OCI-M2 (cell line): ENCODE measurements around the gene PDZD7.
"Not testable (repeated sequence)": the region's sequence is repeated elsewhere in the genome, so short reads cannot be mapped to it uniquely, and the experiment has no call there.

ENCODE experiments used
- DNase-seq: peaks from one replicate; lab custom pipeline; 2025; ENCODE audit not compliant: unreplicated experiment; lab: John Stamatoyannopoulos, UW

PDZD7 gene

DNA sequence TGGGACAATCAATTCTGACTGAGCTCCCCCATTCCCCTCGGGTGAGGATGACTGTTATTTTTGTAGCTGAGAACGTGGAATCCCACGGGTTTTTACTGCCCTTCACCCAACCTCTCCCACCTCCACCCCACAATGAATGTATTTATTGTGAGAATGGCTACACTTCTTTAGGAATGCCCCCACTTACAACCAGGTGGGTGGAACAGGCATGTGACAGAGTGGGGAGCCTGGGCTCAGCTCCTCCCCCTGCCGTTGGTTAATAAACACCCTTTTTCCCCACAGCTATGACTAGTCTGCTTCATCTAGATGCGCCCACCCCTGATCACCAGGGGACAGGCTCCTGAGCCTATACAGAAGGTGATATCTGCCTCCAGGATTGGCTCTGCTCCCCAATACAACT lies 45.6 kb downstream of the PDZD7 start:
- DNase-seq, result no peak

DNA sequence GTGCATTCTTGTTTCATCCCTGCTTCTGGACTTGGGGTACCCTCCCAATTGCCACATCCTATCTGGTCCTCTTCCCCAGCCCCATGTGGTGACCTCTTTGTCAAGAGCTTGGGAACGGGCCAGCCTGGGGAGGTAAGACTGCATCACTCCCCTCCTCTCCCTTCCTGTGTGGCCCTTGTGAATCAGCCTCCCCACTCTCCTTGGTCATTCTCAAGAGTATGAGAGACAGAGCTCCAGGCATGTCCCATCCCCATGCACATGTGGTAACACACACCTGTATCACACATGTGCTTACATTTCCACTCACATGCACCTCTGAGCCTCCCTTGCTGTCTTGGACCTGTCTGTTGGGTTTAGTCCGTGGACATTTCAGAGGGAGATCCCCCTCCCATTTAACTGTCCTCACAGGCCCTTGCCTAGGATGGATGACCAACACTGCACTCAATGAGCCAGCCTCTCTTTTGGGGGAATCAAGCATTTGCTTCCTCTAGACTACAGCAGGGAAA lies 46.2 kb downstream of the PDZD7 start:
- DNase-seq, result no peak

DNA sequence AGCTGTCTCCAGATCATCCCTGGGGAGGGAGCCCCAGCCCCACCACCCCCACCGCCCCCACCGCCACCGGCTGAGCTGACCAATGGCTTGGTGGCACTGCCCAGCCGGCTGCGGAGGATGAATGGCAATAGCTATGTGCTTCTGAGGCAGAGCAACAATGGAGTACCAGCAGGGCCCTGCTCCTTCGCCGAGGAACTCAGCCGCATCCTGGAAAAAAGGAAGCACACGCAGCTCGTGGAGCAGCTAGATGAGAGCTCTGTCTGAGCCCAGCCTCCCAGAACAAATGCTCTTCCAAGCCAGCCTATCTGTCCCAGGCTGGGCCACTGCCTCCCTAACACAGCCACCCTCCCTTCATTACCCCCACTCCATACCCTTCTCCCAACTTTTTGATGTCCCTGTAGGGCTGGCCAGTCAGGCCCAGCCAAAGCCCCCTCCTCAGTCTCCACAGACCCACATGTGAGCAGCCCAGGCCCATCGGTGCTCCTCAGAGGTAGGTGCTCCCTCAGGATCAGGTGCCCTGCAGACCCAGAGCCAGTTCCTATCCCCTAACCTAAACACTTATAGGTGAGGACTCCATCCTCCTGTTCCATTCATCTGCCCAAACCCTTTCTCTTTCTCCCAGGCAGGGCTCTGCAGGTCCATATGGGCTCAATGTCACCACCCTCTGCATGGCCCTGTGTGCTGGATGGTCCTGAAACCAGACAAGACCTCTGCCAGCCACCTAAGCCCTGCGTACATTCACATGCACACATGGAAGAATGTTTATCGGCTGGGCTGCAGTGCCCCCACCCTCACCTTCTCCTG lies 46.9 kb downstream of the PDZD7 start:
- DNase-seq, result no peak

DNA sequence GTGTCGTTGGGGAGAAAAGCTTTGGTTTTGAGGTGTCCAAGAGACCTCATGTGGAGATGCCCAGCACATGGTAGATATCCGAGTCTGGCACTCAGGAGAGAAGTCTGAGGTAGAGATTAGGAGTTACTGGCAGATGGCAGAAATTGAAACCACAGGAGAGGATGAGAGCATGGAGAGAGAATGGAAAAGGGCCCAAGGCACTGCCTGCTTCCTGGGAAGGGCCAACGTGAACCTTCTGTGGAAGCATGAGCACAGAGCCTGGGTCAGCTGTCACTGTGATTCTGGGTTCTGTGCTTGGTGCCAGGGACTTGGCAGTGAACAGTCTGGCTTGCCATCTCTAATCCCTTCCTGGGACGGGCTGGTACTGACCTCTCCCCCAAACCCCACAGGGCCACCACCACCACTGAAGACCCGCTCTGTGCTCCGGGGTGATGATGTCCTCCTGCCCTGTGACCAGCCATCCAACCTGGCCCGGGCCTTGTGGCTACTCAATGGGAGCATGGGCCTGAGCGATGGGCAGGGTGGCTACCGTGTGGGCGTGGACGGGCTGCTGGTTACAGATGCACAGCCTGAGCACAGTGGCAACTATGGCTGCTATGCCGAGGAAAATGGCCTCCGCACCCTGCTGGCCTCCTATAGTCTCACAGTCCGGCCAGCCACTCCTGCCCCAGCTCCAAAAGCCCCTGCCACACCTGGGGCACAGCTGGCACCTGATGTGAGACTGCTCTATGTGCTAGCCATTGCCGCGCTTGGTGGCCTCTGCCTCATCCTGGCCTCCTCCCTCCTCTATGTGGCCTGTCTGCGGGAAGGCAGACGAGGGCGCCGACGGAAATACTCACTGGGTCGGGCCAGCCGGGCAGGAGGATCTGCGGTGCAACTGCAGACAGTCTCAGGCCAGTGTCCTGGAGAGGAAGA lies 47.8 kb downstream of the PDZD7 start:
- no peak for DNase-seq

DNA sequence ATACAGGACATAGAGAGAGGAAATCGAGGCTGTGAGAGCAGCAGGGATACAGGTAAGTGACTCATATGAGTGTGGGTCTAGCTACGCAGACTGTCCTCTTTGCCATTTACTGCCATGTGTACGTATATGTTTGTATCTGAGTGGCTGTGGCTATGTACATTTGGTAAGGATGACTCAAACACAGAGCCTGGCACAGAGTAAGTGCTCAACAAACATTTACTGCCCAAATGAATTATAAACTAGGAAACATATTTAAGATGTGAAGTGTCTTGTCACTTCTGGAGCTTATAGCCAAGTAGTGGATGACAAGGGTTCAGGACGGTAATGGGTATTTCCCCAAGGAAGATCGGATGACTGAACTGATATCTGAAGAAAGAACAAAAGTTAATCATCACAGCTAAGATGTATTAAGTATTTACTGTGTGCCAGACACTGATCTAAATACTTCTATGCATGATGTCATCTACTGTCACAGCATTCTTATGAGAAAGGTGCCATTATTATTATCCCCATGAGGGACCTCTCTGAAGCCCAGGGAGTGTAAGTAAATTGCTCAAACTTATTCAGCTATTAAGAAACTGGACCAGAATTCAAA lies 49.7 kb downstream of the PDZD7 start:
- no peak for DNase-seq

DNA sequence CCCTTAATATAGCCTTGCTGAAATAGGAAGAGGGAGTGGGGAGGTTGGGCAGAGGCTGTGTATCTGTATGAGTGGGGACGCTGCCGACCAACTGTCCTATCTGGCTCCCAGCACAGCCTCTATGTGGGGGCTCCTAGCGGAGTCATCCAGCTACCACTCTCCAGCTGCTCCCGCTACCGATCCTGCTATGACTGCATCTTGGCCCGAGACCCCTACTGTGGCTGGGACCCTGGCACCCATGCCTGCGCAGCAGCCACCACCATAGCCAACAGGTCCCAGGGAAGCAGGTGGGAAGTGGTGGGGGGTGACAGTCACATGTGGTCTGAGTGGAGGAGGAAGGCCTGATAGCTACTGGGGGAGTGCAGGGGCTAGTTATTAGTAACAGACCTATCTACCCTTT lies 50.2 kb downstream of the PDZD7 start:
- DNase-seq, result no peak

DNA sequence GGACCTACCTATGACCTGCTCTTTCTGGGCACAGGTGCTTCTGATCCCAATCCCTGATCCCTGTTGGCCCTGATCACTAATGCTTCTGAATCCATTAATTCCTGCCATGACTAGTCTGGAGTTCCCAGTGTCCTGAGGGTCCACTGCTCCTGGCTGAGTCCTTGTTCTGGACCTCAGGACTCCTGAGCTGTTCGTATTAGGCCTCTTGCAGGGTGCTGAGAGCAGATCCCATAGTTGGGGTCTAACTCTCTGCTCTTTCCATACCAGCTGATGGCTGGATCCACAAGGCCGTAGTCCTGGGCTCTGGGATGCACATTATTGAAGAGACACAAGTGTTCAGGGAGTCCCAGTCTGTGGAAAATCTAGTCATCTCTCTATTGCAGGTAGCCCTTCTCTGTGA lies 50.6 kb downstream of the PDZD7 start:
- DNase-seq, result no peak

DNA sequence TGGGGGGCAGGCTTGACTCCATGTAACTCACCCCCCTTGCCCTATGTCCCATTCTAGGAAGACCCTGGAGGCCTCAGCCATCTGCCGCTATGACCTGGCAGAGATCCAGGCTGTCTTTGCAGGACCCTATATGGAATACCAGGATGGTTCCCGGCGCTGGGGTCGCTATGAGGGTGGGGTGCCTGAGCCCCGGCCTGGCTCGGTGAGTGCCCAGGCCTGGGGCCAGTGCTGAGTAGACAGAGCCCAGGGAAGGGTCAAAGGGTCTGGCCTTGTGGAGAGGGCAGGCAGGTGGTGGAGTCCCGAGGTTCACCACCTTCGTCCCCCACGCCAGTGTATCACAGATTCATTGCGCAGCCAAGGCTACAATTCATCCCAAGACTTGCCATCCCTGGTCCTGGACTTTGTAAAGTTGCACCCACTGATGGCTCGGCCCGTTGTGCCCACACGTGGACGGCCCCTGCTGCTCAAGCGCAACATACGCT lies 51.1 kb downstream of the PDZD7 start:
- DNase-seq, result no peak

DNA sequence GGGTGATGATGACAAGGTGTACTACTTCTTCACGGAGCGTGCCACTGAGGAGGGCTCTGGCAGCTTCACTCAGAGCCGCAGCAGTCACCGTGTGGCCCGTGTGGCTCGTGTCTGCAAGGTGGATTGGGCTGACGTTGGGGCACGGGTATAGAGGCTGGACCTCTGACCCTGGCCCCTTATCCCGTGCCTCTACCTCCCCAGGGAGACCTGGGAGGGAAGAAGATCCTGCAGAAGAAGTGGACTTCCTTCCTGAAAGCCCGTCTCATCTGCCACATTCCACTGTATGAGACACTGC lies 52.1 kb downstream of the PDZD7 start:
- no peak for DNase-seq

DNA sequence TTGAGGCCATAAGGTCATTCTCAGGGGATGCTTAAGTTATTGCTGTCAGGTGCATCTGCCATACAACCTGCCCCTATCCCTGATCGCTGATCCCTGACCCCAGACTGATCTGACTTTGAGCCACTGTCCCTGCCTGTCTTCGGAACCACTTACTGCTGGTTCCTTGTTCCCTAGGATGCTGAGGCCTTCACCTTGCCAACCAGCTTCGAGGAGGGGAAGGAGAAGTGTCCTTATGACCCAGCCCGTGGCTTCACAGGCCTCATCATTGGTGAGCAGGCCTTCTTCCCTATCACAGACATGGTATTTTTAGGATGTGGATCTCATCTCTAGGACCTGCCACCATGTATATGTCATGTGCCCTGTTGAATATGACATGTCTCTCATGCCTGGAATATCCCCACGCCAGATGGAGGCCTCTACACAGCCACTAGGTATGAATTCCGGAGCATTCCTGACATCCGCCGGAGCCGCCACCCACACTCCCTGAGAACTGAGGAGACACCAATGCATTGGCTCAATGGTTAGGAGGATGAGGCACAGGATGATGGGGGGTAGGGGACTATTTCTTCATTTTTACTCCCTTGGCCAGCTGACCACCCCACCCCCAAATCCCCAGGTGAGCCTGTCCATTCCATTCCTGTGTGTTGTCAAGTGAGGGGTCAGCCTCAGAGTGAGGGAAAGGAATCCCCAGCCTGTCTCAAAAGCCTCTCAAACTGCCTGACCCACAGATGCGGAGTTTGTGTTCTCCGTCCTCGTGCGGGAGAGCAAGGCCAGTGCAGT lies 52.6 kb downstream of the PDZD7 start:
- DNase-seq, result no peak

DNA sequence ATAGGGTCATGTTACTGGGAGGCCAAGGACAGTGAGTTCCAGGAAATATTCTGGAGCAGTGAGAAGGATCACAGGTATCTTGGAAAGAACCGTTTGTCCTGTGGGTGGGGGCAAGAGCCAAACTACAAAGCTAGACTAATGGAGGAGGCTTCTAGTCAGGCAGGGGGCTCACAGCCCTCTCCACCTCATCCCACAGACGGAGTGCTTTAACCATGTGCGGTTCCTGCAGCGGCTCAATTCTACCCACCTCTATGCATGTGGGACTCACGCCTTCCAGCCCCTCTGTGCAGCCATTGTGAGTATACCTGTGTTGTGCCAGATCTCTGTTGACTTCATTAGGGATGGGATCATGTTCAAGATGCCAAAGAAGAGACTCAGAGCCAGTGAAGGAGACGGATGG lies 53.5 kb downstream of the PDZD7 start:
- no peak for DNase-seq

DNA sequence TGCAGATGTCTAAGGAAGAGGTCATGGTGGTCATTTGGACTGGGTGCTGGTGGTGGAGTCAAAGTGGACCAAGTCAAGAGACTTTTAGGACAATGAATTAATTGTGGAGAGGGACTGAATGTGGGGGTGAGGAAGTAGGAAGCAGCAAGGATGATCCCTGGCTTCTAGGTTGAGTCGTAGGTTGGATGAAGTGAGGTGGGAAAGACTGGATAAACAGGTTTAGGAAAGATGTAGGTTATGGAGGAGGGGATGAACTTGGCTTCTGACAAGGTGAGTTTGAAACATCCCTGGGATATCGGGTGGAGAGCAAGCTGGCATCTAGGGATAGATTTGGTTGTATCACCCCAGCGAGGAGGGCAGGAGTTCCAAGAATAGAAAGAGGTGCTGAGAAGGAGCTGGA lies 54.0 kb downstream of the PDZD7 start:
- no peak for DNase-seq

DNA sequence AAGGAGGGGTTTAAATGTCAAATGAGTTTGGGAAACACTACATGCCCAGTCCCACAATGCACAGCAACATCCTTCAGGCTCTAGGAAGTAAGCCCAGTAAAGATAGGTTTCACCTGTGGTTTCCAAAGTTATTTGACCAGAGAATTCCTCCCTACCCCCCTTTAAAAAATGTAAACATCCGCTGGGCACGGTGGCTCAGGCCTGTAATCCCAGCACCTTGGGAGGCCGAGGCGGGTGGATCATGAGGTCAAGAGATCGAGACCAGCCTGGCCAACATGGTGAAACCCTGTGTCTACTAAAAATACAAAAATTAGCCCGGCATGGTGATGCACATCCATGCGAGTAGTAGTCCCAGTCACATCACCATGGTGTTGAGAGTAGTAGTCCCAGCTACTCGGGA lies 55.5 kb downstream of the PDZD7 start:
- not testable (repeated sequence) for DNase-seq

DNA sequence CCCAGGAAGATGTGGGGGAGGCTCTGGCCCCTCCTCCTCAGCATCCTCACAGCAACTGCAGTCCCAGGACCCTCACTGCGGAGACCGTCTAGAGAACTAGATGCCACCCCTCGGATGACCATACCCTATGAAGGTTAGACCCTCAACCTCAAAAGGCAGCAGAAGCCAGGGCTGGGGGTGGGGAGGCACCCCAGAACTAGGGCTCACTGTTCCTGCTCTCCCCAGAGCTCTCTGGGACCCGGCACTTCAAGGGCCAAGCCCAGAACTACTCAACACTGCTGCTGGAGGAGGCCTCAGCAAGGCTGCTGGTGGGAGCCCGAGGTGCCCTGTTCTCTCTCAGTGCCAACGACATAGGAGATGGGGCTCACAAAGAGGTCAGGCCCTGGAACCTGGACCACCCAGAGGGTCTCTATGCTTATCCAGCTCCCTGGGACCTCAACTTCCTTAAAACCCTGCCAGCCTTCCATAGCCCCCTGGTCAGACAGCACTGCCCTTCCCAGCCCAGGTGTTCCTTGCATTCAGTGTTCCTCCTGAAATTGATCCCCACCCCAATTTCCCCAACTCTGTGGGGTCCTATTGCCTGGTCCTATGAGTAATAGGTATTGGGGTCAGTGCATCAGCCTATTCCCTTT lies 57.9 kb downstream of the PDZD7 start:
- DNase-seq, result no peak

DNA sequence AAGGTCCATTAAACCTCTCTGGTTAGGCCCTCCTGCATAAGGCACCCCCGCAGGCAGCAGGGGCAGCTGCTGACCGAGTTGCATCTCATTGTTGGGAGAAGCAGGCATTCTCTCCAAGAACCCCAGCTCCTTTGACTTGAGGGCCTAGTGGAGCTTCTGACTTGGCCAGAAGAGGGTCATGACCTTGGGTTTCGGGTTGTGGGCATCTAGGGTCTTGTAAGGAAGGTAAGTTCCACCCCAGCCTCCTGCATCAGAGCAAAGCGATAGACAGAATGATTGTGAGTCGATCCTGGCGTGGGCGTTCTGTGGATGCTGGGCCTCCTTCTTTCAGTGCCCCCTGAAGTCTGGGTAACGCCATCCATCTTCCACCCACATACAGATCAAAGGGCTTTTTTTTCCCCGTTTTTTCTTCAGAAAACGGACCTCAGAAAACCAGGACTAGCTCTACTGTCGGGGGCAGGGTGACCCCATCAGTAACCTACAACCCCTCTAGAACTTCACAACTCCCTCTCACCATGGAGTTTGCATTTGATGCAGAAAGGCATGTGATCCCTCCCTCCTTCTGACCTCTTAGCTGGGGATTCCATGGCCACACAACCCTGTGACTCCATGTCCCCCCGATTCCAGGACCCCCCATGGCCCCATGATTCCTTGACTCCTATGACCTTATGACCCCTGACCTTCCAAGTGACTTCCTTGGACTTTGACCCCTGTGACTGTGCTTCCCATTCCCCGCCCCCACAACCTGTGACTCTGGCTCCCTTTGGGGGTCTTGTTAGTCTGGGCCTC lies 58.6 kb downstream of the PDZD7 start:
- DNase-seq, result no peak

DNA sequence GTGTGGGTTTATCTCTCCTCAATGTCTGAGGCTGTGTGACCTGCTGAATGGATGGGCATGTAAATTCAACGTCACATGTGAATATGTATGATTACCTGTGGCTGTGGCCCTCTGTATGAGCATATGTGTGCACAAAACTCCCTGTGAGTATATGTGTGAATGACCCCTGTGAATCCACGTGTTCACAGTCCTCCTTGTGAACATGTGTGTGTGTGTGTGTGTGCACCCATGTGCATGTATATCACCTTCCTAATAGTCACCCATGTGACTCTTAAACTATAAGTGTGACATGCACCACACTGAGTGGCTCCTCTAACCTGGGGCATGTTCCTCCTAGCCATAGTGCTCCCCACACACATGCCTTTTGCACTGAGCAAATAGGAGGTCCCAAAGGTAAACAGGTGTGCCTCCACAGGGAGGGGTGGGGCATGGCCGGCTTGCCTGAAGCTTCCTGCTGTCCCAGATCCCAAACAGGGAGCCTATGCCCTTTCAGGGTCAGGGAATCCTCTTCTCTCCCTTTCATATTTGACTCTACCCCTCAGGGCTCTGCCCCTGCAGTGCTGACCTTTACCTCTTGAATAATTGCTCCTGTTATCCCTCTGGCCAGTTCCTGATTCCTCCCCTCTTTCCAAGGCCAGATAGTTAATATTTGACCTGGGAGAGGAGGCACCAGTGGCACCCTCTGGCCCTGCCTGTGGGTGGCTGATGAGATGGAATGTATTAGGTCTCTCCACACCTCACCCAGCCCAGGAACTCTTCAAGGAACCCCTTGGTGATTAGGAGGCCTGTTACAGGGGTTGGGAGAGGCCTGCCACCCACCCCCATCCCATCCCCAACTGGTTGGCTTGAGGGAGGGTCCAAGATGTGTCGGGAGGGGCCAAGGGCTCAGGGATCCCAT lies 59.8 kb downstream of the PDZD7 start:
- DNase-seq, result no peak

DNA sequence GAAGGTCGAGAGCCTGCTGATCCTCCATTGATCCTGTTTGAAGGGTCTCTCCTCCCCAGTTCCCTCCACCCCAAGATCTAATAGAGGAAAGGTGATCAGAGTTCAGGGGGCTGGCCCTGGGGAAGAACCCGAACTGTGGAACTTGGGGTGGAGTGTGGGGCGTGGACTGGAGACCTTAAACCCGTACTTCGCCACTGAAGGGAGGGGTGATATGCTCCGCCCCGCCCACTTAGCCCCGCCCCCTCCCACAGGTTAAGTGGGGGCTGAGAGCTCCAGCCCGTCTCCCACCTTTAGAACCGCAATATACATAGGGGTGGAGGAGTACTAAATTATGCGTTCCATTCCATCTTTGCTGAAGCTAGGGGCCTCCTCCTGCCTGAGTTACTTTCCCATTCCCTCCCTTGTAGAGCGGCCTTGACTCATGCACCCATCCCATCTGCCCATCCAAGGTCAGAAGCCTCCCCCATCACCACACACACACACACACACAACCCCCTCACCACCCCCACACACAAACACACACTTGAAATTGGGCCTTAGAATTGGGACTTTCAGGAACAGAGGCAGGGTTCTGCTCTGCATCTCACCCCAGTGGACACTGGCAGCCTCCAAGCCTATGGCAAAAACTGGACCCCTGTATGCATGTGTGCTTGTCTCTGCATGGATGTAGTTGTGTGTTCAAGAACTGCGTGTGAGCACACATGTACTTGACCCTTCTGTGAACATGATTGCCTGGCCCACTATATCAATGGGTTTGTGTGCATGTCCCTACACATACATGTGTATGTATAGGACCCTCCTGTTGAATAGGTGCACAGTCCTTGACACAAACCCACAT lies 60.6 kb downstream of the PDZD7 start:
- no peak for DNase-seq
